BJ (cell line): ENCODE data around the gene ADGRL4. TPM values are rescaled to one million over a fixed set of nuclear protein-coding genes. Genes with fewer than 3 reads are reported as not detected.
"Not testable (repeated sequence)": the region's sequence is repeated elsewhere in the genome, so short reads cannot be mapped to it uniquely, and the experiment has no call there.

ENCODE experiments used
- CTCF ChIA-PET: fragments of 350-600 bp; formaldehyde crosslinking; extraction: SDS; loops from one replicate; lab custom pipeline; 2021; ENCODE audit warnings: antibody characterized with exemption, inconsistent platforms; lab: Yijun Ruan, JAX
- POLR2A ChIA-PET: fragments of 300-600 bp; sonication (Branson Sonifier 250); formaldehyde crosslinking; extraction: SDS; loops from one replicate; lab custom pipeline; 2021; ENCODE audit warnings: antibody characterized with exemption; lab: Charles Lee
- DNase-seq: peaks from one replicate; pipeline ENCODE4 v3.0.0-alpha.2; 2011; ENCODE audit warnings: low read depth
- H3K27me3 ChIP-seq: 2 replicates; pipeline ENCODE4 v1.6.0; 2011; ENCODE audit warnings: low read length; ENCODE audit not compliant: control insufficient read depth, insufficient read depth
- H3K36me3 ChIP-seq: 2 replicates; pipeline ENCODE4 v1.5.1; 2011; ENCODE audit warnings: low read length; ENCODE audit not compliant: control insufficient read depth, insufficient read depth
- H3K4me3 ChIP-seq: 2 replicates; pipeline ENCODE4 v1.5.1; 2011; ENCODE audit warnings: low read depth, mild to moderate bottlenecking, control low read depth, low read length
- polyA plus RNA-seq: library from polyadenylated mRNA; depleted of rRNA; stranded (reverse); fragments of >200 nt; gene quantifications from 2 replicates; pipeline ENCODE4 v1.2.3, GENCODE V29; 2011
- TF ChIP-seq, protein P1 (sequence below): IDR thresholded peaks from 2 replicates; pipeline ENCODE4 v1.5.1; 2011; ENCODE audit warnings: low read depth, mild to moderate bottlenecking, control low read depth, inconsistent platforms, low read length, moderate library complexity; ENCODE audit not compliant: insufficient read depth

ADGRL4 gene
- polyA plus RNA-seq, 1 experiment, result 0.81 TPM

GRCh38 chr1:78884685-78885452 is 121.7 kb downstream of the ADGRL4 start:
- Histone ChIP-seq H3K4me3 (no peak overlapping the region), H3K36me3 (no peaks in the 10 kb centered on the region), H3K27me3 (no peaks in the 10 kb centered on the region)
- ChIA-PET CTCF (interaction anchor here (1.4 kb wide), 1 partner anchor 11 kb away, joined by 3 read pairs; no protein-coding TSS in a partner anchor), POLR2A (no interaction called here)
- DNase-seq, result no peak
- TF ChIP-seq, protein P1, sequence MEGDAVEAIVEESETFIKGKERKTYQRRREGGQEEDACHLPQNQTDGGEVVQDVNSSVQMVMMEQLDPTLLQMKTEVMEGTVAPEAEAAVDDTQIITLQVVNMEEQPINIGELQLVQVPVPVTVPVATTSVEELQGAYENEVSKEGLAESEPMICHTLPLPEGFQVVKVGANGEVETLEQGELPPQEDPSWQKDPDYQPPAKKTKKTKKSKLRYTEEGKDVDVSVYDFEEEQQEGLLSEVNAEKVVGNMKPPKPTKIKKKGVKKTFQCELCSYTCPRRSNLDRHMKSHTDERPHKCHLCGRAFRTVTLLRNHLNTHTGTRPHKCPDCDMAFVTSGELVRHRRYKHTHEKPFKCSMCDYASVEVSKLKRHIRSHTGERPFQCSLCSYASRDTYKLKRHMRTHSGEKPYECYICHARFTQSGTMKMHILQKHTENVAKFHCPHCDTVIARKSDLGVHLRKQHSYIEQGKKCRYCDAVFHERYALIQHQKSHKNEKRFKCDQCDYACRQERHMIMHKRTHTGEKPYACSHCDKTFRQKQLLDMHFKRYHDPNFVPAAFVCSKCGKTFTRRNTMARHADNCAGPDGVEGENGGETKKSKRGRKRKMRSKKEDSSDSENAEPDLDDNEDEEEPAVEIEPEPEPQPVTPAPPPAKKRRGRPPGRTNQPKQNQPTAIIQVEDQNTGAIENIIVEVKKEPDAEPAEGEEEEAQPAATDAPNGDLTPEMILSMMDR, result no peak

DNA sequence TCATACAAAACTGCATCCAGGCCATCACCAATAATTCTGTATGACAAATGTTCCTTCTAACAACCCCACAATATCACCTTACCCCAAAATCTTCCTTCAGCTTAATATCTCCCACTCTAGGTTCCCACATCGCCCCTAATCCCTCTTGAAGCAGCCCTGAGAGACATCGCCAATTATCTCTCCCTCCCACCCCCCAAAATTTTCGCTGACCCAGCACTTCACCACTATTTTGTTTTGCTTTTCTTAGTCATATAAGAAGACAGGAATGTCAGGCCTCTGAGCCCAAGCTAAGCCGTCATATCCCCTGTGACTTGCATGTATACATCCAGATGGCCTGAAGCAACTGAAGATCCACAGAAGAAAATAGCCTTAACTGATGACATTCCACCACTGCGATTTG is 126.3 kb downstream of the ADGRL4 start:
- Histone ChIP-seq H3K4me3 (no peak overlapping the region), H3K36me3 (no peaks in the 10 kb centered on the region), H3K27me3 (no peaks in the 10 kb centered on the region; the same call in 1 of the 2 replicates)
- CTCF ChIA-PET, result no interaction called here
- POLR2A ChIA-PET, result no interaction called here
- no peak for DNase-seq
- TF ChIP-seq, protein P1, result no peak

DNA sequence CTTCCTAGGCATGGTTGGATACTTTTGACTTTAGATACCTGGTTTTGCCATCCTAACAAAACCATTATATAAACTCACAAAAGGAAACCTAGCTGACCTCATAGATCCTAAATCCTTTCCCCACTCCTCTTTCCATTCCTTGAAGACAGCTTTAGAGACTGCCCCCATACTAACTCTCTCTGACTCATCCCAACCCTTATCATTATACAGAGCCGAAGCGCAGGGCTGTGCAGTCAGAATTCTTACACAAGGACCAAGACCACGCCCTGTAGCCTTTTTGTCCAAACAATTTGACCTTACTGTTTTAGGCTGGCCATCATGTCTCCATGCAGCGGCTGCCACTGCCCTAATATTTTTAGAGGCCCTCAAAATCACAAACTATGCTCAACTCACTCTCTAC is 130.5 kb downstream of the ADGRL4 start:
- POLR2A ChIA-PET, H3K36me3 ChIP-seq, H3K27me3 ChIP-seq, H3K4me3 ChIP-seq, DNase-seq: not testable (repeated sequence)
- CTCF ChIA-PET, result interaction anchor here (1.1 kb wide), 1 partner anchor 8 kb away, joined by 7 read pairs; no protein-coding TSS in a partner anchor

- CTCF ChIA-PET, H3K27me3 ChIP-seq, DNase-seq, H3K4me3 ChIP-seq, POLR2A ChIA-PET, H3K36me3 ChIP-seq: not testable (repeated sequence)
Measured at GRCh38 chr1:78872801-78873200, 133.7 kb downstream of the ADGRL4 start.

DNA sequence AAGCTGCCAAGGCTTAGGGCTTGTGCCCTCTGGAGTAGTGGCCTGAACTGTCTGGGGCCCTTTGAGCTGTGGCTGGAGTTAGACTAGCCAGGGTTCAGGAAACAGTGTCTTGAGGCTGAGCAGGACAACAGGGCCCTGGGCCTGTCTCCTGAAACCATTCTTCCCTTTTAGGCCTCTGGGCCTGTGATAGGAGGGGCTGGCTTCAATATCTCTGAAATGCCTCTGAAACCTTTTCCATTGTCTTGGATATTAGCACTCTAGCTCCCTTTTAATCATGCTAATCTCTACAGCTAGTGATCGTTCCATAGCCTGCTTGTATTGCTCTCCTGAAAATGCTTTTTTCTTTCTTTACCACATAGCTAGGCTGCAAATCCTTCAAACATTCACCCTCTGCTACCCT is 135.3 kb downstream of the ADGRL4 start:
- TF ChIP-seq, protein P1, result no peak
- ChIA-PET POLR2A (no interaction called here), CTCF (no interaction called here)
- no peak overlapping the region for H3K4me3 ChIP-seq
- H3K27me3 ChIP-seq, result no peaks in the 10 kb centered on the region
- H3K36me3 ChIP-seq, result no peaks in the 10 kb centered on the region
- no peak for DNase-seq

GRCh38 chr1:78869136-78869535 is 137.4 kb downstream of the ADGRL4 start:
- POLR2A ChIA-PET, result no interaction called here
- DNase-seq, result no peak
- TF ChIP-seq, protein P1, result no peak
- no peaks in the 10 kb centered on the region for H3K27me3 ChIP-seq
- CTCF ChIA-PET, result interaction anchor here (1.1 kb wide), 1 partner anchor 251 kb away, joined by 3 read pairs; no protein-coding TSS in a partner anchor
- no peaks in the 10 kb centered on the region for H3K36me3 ChIP-seq
- H3K4me3 ChIP-seq, result no peak overlapping the region
